HG02623 (cell line): ENCODE measurements around the gene PTPN12.
"Not testable (repeated sequence)": the region's sequence is repeated elsewhere in the genome, so short reads cannot be mapped to it uniquely, and the experiment has no call there.

Source experiments
- ATAC-seq: cut with Tn5 transposase; IDR thresholded peaks from one replicate; pipeline ENCODE4 v1.9.1; 2021; ENCODE audit warnings: moderate library complexity; ENCODE audit not compliant: unreplicated experiment

The PTPN12 gene

GRCh38 chr7:77537136-77537777, at the start of gene PTPN12:
PTPN12 (plus strand) TSS chr7:77537295; CDS start chr7:77537547, 252 bp downstream.
- peak; percentile 11 for ATAC-seq

GRCh38 chr7:77488986-77489385, 48.1 kb upstream of the PTPN12 start:
- ATAC-seq, result no peak

- ATAC-seq, result no peak
Measured at GRCh38 chr7:77497079-77497478, 40.0 kb upstream of the PTPN12 start.

DNA sequence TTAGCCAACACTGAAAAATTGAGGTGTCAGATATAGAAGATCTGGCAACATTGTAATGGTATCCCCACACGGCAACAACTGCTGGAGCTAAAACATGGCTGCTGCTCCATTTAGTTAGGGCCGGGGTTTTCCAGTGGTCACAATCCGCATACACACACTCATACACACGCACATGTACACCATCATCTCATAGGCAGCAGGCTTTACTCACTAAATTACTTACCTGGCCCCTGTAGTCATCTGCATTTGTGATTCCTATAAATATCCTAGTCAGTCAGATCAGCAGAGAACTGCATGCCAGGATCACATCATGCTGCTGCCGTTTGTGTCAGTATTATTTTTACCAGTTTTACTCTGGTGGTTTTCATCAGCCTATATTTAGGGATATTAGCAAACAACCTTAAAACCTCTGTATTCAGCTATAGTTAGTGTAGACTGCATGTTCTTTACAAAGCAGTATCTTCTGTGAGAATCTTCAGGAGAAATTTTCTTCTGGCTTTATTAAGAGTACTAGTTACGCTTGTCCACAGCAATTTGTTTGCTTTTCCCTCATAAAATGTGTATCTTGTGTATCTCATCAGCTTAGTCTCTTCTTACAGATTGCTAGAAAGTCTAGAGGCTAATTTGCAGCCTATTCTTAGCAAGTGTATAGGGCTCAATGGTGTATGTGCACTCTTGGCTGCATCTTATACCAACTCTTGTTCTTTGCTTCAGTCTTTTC, 38.3 kb upstream of the PTPN12 start:
- no peak for ATAC-seq

GRCh38 chr7:77501192-77501515, 35.9 kb upstream of the PTPN12 start:
- no peak for ATAC-seq

DNA sequence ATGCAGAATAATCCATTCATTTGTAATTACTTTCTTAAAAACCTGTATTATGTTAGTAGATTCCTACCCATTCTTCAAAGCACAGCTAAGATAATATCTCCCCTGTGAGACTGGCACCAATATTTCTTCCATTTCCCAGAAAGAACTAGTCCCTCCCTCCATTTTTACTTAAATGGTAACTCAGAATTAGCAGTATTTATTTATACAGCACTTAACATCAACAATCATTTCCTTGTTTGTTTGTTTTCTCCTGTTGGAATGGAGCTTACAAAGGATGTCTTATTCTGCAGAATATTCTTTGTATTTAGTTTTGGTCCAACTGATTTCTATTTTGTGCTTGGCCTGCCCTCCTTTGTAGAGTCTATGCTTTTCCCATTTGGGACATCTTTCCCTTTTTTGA, 32.1 kb upstream of the PTPN12 start:
- ATAC-seq, result no peak

DNA sequence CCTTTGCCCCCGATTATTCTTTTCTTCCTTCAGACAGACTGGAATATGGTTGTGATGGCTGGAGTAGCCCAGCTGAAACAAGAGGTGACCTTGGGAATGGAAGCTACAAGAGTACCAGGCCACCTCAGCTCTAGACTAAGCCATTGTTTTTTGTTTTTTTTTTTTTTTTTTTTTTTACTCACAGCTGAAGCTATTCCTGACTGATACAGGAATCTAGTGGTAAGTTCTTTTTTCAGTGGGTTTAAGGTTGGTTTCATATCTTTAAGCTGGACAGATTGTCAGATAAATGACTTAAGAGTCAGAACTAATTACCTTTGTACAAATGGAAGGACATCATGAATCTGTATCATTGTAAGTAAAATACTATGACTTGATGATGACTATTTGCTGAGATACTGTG, 30.2 kb upstream of the PTPN12 start:
- ATAC-seq, result no peak

- not testable (repeated sequence) for ATAC-seq
Measured at GRCh38 chr7:77513002-77513670, 24.0 kb upstream of the PTPN12 start.

GRCh38 chr7:77516085-77516484, 21.0 kb upstream of the PTPN12 start:
- ATAC-seq, result no peak

DNA sequence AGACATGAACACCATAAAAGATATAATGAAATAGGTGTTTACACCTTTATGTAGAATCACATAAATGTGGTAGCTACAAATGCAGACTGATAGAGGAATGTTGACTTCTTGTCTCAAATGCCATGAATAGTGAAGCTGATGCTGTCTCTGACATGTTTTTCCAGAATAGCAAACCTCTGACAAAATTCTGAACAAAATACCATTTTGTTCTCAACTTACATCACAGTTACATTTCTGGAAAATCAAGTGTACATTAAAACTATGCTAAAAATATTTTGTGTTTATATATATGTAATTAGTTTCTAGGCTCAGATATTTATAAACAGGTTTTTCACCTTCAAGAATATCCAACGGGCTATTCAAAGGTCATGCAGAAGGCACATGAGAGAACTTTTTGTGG, 16.8 kb upstream of the PTPN12 start:
- ATAC-seq, result no peak

DNA sequence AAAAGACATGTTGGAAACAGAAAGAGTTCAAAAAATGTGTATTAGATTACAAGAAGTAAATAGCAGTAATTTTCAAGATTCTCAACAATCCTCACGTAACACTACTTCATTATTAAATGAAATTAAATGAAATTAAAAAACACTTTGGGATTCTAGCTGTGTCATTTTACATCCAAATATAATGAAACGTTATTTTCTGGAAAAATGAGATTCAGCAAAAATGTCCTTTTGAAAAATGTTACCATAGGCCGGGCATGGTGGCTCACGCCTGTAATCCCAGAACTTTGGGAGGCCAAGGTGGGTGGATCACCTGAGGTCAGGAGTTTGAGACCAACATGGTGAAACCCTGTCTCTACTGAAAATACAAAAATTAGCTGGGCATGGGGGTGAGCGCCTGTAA, 15.6 kb upstream of the PTPN12 start:
- not testable (repeated sequence) for ATAC-seq

GRCh38 chr7:77524731-77525130, 12.4 kb upstream of the PTPN12 start:
- ATAC-seq, result no peak

DNA sequence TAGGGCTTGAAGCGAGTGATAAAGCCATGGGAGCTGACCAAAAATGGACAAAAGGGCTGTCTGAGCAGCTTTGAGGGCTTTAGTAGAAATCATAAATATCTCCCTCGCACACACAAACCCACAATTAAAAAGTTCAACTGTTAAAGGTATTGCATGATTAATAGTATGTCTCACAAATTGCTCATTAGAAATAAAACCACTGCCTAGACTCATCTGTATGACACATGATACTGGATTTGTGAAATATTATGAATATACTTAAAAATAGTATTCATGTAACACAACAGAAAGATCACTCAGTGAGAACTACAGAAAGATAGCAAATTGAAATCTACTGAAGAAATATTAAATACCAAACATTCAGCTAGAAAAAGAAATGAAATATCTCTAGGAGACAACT, 11.9 kb upstream of the PTPN12 start:
- ATAC-seq, result no peak

DNA sequence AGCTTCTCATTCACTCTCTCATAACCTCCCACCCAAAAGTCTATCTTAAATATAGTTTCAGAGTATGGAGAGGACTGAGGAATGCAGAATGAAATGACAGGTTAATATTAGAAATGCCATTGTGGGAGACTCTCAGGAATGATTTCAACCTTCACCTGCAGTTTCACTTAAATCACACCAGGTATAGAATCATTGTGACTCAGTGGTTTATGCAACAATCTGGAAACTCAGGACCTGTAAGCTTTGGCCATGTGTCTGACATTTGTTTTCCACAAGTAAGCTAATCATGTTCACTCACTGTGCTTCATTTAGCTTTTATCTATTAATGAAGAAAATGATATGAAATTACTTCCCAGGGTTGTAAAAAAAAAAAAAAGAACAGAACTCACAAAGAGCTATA, 8.7 kb upstream of the PTPN12 start:
- ATAC-seq, result no peak

GRCh38 chr7:77529279-77529678, 7.8 kb upstream of the PTPN12 start:
- no peak for ATAC-seq

DNA sequence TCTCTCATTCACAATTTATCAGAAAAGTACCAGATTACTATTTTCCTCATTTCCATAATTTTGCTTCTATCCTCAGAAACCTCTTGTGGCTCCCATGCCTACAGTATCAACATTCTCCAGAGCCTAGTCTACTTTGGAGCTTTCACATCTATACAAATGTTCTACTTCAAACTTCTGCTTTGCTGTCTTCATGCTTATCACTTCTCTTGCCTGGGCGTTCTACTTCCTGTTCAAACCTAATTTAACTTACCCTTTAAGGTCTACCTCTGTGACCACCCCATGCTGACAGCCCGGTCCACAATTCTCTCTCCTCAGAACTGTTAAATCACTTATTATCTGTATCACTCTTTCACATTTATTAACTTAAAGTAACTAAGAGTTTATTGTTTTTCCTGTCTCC, 6.1 kb upstream of the PTPN12 start:
- ATAC-seq, result no peak

DNA sequence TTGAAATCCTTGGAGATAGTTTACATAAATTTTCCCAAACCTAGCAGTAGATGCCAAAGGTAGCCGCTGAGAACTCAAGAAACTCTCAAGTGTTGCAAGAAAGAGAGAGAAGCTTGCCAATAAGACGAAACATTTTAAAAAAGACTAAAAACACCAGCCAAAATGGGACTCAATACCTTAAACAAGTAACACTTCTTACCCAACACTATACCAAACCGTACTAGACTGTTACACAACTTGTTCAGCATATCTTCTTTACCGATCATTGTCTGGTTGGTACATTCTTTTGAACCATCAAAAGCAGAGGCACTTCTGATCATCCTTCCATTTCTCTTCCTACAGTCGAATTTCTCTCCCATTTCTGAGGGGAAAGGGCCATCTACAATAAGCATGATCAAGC, 4.8 kb upstream of the PTPN12 start:
- no peak for ATAC-seq

- ATAC-seq, result not testable (repeated sequence)
Measured at GRCh38 chr7:77532732-77533131, 4.4 kb upstream of the PTPN12 start.

- ATAC-seq, result not testable (repeated sequence)
Measured at GRCh38 chr7:77534046-77534445, 3.0 kb upstream of the PTPN12 start.

- ATAC-seq, result no peak
Measured at GRCh38 chr7:77536017-77536412, 1.1 kb upstream of the PTPN12 start.

- ATAC-seq, result peak; percentile 90
Measured at GRCh38 chr7:77536413-77537135, 521 bp upstream of the PTPN12 start.
